SK-N-SH treated with all-trans-retinoic acid at 6 μM for 48 hours (cell line): Measurements from ENCODE around the gene FOXRED2.
"Not testable (repeated sequence)": the region's sequence is repeated elsewhere in the genome, so short reads cannot be mapped to it uniquely, and the experiment has no call there.

Experiments used
- ARNTL ChIP-seq: fragments of 450-650 bp; formaldehyde crosslinking; IDR thresholded peaks from 2 replicates; pipeline ENCODE4 v1.5.0; 2020; ENCODE audit warnings: low read depth, mild to moderate bottlenecking, moderate library complexity, borderline replicate concordance
- GLIS3 ChIP-seq: fragments of 250-450 bp; sonication (Bioruptor Pico); IDR thresholded peaks from 2 replicates; pipeline ENCODE4 v1.5.0; 2020; ENCODE audit warnings: mild to moderate bottlenecking, moderate library complexity
- ISL1 ChIP-seq: fragments of 250-450 bp; sonication (Bioruptor Pico); IDR thresholded peaks from 2 replicates; pipeline ENCODE4 v2.1.2; 2022; ENCODE audit warnings: mild to moderate bottlenecking, moderate library complexity
- ZFP30 ChIP-seq: fragments of 450-650 bp; formaldehyde crosslinking; IDR thresholded peaks from 2 replicates; pipeline ENCODE4 v1.5.0; 2022; ENCODE audit warnings: mild to moderate bottlenecking, moderate library complexity
- ZNF565 ChIP-seq: fragments of 450-650 bp; formaldehyde crosslinking; conservative IDR thresholded peaks from 2 replicates; pipeline ENCODE4 v1.5.0; 2020; ENCODE audit warnings: low read depth, mild to moderate bottlenecking, moderate library complexity
- TF ChIP-seq, protein P1 (sequence below): fragments of 250-450 bp; sonication (Bioruptor Pico); IDR thresholded peaks from 2 replicates; pipeline ENCODE4 v1.5.1; 2020; ENCODE audit warnings: low read depth, mild to moderate bottlenecking, moderate library complexity
- TF ChIP-seq, protein P2 (sequence below): fragments of 250-450 bp; sonication (Bioruptor Pico); IDR thresholded peaks from 2 replicates; pipeline ENCODE4 v1.8.0; 2020; ENCODE audit warnings: mild to moderate bottlenecking, moderate library complexity, borderline replicate concordance
- TF ChIP-seq, protein P3 (sequence below): fragments of 250-450 bp; sonication (Bioruptor Pico); IDR thresholded peaks from 2 replicates; pipeline ENCODE4 v1.5.1; 2021; ENCODE audit warnings: mild to moderate bottlenecking, moderate library complexity

DNA sequence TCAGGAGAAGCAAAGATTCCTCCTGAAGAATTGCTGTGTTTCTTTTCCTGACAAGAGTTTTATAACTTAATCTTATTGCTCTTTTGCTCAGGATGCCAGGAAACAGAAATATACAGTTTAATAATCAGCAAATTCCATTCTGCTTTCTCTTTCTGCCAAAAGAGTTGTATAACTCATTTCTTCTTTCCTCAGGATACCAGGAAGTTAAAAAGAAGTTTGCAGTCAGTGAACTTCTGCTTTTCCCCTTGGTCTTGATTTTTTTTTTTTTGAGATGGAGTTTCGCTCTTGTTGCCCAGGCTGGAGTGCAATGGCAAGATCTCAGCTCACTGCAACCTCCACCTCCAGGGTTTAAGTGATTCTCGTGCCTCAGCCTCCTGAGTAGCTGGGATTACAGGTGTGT is 13.1 kb upstream of the FOXRED2 start:
- TF ChIP-seq, protein P1, sequence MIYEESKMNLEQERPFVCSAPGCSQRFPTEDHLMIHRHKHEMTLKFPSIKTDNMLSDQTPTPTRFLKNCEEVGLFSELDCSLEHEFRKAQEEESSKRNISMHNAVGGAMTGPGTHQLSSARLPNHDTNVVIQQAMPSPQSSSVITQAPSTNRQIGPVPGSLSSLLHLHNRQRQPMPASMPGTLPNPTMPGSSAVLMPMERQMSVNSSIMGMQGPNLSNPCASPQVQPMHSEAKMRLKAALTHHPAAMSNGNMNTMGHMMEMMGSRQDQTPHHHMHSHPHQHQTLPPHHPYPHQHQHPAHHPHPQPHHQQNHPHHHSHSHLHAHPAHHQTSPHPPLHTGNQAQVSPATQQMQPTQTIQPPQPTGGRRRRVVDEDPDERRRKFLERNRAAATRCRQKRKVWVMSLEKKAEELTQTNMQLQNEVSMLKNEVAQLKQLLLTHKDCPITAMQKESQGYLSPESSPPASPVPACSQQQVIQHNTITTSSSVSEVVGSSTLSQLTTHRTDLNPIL (CRISPR knock-in tag): not testable (repeated sequence)
- not testable (repeated sequence) for TF ChIP-seq ZNF565, ISL1, GLIS3, ARNTL, ZFP30 (CRISPR knock-in tag)
- TF ChIP-seq, protein P2, sequence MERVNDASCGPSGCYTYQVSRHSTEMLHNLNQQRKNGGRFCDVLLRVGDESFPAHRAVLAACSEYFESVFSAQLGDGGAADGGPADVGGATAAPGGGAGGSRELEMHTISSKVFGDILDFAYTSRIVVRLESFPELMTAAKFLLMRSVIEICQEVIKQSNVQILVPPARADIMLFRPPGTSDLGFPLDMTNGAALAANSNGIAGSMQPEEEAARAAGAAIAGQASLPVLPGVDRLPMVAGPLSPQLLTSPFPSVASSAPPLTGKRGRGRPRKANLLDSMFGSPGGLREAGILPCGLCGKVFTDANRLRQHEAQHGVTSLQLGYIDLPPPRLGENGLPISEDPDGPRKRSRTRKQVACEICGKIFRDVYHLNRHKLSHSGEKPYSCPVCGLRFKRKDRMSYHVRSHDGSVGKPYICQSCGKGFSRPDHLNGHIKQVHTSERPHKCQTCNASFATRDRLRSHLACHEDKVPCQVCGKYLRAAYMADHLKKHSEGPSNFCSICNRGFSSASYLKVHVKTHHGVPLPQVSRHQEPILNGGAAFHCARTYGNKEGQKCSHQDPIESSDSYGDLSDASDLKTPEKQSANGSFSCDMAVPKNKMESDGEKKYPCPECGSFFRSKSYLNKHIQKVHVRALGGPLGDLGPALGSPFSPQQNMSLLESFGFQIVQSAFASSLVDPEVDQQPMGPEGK: not testable (repeated sequence)
- TF ChIP-seq, protein P3, sequence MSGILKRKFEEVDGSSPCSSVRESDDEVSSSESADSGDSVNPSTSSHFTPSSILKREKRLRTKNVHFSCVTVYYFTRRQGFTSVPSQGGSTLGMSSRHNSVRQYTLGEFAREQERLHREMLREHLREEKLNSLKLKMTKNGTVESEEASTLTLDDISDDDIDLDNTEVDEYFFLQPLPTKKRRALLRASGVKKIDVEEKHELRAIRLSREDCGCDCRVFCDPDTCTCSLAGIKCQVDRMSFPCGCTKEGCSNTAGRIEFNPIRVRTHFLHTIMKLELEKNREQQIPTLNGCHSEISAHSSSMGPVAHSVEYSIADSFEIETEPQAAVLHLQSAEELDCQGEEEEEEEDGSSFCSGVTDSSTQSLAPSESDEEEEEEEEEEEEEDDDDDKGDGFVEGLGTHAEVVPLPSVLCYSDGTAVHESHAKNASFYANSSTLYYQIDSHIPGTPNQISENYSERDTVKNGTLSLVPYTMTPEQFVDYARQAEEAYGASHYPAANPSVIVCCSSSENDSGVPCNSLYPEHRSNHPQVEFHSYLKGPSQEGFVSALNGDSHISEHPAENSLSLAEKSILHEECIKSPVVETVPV (CRISPR knock-in tag): not testable (repeated sequence)
